ENCODE measurements around the gene SMYD3. TPM values are rescaled to one million over a fixed set of nuclear protein-coding genes. Genes with fewer than 3 reads are reported as not detected.

SMYD3 gene
- total and polyA plus RNA-seq, 9 of the 15 experiments (the other 6 are each of a cell fraction or from before 2014, with no cell fraction given): 128 to 440 (median 197) TPM

DNA sequence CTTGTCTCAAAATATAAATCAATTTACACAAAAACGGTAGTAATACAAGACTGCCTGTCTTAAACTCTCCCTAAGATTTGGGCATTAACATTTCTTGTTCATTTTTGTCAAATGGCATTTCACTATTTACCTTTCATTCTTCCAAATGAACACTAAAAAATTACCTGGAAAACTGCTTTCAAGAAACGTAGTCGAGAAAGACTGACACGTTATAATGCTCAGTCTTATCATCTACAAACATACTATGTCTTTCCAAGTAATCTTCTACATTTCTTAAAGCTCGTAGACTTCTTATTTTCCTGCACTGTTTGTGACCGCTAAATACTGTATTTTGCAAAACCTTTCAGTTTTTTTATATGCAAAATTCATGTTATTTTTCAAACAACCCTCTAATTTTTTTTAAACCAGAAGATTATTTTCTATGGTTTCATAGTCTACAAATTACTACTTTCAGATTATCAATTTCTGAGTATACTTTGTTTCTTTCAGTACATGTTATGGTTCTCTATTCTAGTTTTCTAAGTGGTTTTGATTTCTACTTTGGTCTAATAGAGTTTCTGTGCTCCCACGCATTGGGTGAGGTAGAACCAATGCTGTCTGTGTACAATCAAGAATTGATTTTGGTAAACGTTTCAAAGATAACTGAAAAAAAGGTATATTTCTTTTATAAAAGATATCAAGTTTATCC, 336.4 kb downstream of the SMYD3 start (continued):
- TF ChIP-seq ASH1L (IDR thresholded peaks at IDR 0.05; ENCODE audit: borderline replicate concordance, low read depth, partially characterized antibody) (no peak), SP2 (IDR thresholded peaks at IDR 0.05; ENCODE audit: extremely low read depth, low read depth, low read length, poor library complexity, severe bottlenecking) (no peak), MAFK (IDR thresholded peaks at IDR 0.05; ENCODE audit: low read length) (no peak), CHD1 (IDR thresholded peaks at IDR 0.05; ENCODE audit: low read length) (no peak), NCOA6 (IDR thresholded peaks at IDR 0.05) (0 out of 2 replicates have a peak, but pooled peaks have one; percentile 16), NCOA2 (IDR thresholded peaks at IDR 0.05; ENCODE audit: partially characterized antibody in 2 of 2) (peak in 1 of 2 experiments; percentile 48), HDAC3 (IDR thresholded peaks at IDR 0.05; ENCODE audit: borderline replicate concordance, partially characterized antibody) (peak; percentile 74), KAT2B (IDR thresholded peaks at IDR 0.05; ENCODE audit: low read depth, low read length) (no peak), JUND (IDR thresholded peaks at IDR 0.05; ENCODE audit: borderline replicate concordance, low read depth, low read length) (peak; percentile 30; the same call in 1 of the 2 replicates), JUND (tag; IDR thresholded peaks at IDR 0.05; ENCODE audit: borderline replicate concordance, low read depth, low read length) (peak; percentile 65; the same call in 1 of the 3 replicates), ARID1B (IDR thresholded peaks at IDR 0.05) (peak; percentile 97), SLC30A9 (CRISPR knock-in tag; IDR thresholded peaks at IDR 0.05) (no peak), ZNF175 (CRISPR knock-in tag; IDR thresholded peaks at IDR 0.05; ENCODE audit: low read depth) (0 out of 2 replicates have a peak, but pooled peaks have one; percentile 35), TARDBP (IDR thresholded peaks at IDR 0.05) (no peak), RCOR1 (IDR thresholded peaks at IDR 0.05; ENCODE audit: borderline replicate concordance in 1 of 2, low read depth in 2 of 2, low read length in 2 of 2) (peak in 1 of 2 experiments; percentile 43; a peak in 2 of 4 replicates)
- TF ChIP-seq, protein P1, sequence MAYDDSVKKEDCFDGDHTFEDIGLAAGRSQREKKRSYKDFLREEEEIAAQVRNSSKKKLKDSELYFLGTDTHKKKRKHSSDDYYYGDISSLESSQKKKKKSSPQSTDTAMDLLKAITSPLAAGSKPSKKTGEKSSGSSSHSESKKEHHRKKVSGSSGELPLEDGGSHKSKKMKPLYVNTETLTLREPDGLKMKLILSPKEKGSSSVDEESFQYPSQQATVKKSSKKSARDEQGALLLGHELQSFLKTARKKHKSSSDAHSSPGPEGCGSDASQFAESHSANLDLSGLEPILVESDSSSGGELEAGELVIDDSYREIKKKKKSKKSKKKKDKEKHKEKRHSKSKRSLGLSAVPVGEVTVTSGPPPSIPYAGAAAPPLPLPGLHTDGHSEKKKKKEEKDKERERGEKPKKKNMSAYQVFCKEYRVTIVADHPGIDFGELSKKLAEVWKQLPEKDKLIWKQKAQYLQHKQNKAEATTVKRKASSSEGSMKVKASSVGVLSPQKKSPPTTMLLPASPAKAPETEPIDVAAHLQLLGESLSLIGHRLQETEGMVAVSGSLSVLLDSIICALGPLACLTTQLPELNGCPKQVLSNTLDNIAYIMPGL (CRISPR knock-in tag; IDR thresholded peaks at IDR 0.05): no peak
- TF ChIP-seq, protein P2, sequence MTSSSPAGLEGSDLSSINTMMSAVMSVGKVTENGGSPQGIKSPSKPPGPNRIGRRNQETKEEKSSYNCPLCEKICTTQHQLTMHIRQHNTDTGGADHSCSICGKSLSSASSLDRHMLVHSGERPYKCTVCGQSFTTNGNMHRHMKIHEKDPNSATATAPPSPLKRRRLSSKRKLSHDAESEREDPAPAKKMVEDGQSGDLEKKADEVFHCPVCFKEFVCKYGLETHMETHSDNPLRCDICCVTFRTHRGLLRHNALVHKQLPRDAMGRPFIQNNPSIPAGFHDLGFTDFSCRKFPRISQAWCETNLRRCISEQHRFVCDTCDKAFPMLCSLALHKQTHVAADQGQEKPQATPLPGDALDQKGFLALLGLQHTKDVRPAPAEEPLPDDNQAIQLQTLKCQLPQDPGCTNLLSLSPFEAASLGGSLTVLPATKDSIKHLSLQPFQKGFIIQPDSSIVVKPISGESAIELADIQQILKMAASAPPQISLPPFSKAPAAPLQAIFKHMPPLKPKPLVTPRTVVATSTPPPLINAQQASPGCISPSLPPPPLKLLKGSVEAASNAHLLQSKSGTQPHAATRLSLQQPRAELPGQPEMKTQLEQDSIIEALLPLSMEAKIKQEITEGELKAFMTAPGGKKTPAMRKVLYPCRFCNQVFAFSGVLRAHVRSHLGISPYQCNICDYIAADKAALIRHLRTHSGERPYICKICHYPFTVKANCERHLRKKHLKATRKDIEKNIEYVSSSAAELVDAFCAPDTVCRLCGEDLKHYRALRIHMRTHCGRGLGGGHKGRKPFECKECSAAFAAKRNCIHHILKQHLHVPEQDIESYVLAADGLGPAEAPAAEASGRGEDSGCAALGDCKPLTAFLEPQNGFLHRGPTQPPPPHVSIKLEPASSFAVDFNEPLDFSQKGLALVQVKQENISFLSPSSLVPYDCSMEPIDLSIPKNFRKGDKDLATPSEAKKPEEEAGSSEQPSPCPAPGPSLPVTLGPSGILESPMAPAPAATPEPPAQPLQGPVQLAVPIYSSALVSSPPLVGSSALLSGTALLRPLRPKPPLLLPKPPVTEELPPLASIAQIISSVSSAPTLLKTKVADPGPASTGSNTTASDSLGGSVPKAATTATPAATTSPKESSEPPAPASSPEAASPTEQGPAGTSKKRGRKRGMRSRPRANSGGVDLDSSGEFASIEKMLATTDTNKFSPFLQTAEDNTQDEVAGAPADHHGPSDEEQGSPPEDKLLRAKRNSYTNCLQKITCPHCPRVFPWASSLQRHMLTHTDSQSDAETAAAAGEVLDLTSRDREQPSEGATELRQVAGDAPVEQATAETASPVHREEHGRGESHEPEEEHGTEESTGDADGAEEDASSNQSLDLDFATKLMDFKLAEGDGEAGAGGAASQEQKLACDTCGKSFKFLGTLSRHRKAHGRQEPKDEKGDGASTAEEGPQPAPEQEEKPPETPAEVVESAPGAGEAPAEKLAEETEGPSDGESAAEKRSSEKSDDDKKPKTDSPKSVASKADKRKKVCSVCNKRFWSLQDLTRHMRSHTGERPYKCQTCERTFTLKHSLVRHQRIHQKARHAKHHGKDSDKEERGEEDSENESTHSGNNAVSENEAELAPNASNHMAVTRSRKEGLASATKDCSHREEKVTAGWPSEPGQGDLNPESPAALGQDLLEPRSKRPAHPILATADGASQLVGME (CRISPR knock-in tag; IDR thresholded peaks at IDR 0.05): no peak
- TF ChIP-seq, protein P3, sequence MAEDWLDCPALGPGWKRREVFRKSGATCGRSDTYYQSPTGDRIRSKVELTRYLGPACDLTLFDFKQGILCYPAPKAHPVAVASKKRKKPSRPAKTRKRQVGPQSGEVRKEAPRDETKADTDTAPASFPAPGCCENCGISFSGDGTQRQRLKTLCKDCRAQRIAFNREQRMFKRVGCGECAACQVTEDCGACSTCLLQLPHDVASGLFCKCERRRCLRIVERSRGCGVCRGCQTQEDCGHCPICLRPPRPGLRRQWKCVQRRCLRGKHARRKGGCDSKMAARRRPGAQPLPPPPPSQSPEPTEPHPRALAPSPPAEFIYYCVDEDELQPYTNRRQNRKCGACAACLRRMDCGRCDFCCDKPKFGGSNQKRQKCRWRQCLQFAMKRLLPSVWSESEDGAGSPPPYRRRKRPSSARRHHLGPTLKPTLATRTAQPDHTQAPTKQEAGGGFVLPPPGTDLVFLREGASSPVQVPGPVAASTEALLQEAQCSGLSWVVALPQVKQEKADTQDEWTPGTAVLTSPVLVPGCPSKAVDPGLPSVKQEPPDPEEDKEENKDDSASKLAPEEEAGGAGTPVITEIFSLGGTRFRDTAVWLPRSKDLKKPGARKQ (CRISPR knock-in tag; IDR thresholded peaks at IDR 0.05): no peak

Data from K562 (cell line).